IPS DF 4.7 (cell line): ENCODE results near the gene CCHCR1.
"Not testable (repeated sequence)": the region's sequence is repeated elsewhere in the genome, so short reads cannot be mapped to it uniquely, and the experiment has no call there.

ENCODE experiments used
- DNase-seq: peaks from one replicate; pipeline ENCODE4 v3.0.0-alpha.2; 2013; ENCODE audit warnings: low spot score; ENCODE audit errors: extremely low read depth

Gene CCHCR1

DNA sequence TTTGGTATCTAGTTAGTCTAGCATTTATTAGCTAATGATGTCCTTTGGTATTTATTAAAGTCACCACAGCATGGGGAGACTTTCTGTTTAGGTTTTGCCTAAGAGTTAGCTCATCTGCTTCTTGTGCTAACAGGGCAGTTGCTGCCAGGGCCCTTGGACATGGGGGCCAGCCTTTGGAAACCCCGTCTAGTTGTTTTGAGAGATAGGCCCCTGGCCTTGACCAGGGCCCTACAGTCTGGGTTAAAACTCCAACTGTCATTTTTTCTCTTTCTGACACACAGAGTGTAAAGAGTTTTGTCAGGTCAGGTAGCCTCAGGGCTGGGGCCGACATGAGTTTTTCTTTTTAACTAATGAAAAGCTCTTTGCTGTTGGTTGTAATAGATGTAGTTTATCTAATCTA, 25.7 kb upstream of the CCHCR1 start:
- DNase-seq: not testable (repeated sequence)

- no peak for DNase-seq
Measured at GRCh38 chr6:31180500-31180899, 22.9 kb upstream of the CCHCR1 start.

DNA sequence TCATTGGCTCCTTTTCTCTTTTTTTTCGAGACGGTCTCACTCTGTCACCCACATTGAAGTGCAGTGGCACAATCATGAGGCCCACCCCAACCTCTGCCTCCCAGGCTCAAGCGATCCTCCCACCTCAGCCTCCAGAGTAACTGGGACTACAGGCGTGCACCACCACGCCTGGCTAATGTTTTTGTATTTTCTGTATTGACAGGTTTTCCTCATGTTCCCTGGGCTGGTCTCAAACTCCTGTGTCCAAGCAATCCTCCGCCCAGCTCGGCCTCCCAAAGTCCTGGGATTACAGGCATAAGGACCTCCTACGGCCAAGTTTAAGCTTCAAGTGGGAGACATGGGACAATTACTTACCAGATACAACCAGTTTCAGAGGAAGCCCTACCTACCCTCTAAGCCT, 22.3 kb upstream of the CCHCR1 start:
- no peak for DNase-seq

DNA sequence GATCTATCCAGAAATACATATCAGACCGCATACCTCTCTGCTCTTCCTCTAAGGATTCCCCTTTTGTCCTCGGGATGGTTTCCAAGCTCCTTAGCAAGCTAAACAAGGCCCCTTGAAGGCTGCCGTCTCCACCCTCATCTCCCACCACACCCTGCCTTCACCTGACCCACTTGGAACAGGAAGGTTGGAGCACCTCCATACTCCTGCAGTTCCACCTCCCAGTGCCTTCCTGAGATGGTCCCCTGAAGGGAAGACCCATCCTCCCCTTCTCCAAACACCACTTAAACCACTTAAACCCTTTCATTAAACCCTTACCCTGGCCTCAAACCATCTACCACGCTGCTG, 21.4 kb upstream of the CCHCR1 start:
- DNase-seq: no peak

GRCh38 chr6:31178143-31179041, 20.8 kb upstream of the CCHCR1 start:
- DNase-seq: no peak

DNA sequence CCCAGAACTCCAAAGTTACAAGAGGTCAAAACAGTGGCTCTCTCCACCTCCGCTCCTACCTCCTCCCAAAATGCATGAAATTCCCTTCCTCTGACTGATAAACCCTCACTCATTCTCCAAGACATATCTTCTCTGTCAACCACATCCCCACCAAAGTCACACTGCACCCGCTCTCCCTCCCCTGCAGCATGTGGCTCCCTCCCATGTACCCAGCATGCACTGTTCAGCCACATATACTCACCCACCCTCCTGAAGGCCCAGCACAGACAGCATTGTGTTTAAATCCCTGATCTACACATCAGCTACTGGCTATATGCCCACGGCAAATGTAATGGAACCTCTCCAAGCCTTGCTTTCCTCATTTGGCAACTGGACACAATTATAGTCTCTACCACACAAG, 18.4 kb upstream of the CCHCR1 start:
- DNase-seq: no peak

DNA sequence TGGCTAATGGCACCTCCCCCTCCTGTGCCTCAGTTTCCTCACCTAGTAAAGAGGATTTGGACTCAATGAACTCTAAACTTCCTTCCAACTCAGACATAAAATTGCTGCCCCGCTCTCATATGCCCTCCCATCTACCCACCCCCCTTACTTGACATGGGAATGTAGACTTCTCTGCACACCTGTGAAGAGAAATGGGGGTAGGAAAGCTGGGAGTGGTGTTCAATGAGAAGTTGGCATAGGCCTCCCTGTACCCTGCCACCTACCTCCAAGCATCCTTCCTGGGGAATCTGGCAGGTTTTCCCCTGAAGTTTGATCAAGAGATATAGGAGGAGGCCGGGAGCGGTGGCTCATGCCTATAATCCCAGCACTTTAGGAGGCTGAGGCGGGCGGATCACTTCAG, 16.8 kb upstream of the CCHCR1 start:
- DNase-seq: no peak

- no peak for DNase-seq
Measured at GRCh38 chr6:31173406-31173805, 15.8 kb upstream of the CCHCR1 start.

DNA sequence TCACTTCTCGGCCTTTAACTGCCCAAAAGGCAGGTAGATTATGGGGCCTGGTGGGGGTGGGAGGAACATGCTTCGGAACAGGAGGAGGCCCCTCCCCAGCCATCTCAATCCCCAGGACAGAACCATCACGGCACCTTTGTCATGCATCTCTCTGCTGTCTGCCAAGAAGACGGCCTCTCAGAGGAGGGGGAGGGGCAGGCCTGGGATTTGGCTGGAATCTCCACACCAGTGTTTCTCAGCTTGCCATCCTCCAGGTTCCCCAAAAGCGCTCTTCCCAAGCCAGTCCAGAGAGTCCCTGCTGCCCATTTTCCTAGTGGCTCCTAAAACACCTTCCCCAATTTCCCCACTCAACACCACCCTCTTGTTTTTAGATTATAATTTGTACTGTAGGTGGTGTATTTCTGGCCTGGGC, 15.4 kb upstream of the CCHCR1 start:
- DNase-seq: peak; percentile 95

GRCh38 chr6:31171931-31172905, 14.6 kb upstream of the CCHCR1 start:
- peak; percentile 95 for DNase-seq

DNA sequence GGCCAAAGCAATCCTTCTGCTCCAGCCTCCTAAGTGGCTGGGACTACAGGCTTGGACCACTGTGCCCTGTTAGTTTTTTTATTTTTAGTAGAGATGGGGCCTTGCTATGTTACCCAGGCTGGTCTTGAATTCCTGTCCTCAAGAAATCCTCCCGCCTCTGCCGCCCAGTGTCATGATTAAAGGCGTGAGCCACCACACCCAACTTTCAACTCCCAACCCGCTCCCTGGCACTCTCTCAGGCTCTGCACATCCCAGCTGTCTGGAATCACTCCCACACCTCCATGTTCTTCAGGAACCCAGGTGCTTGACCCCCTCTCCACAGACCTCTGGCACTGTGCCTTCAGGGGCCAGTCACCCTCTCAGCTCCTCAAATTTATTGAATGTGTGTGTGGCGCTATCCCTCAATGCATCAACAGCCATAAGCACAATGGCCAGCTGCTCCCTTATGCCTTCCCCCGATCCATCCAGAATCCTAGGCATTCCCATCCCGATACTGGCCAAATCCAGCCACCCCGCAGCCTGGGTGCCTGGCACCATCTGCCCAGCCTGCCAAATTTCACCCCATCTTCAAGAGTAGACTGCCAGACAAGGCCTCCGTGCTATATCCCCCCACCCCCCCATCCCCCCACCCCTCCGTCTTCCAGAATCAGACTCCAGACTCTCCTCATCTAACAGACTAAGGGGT, 13.5 kb upstream of the CCHCR1 start:
- DNase-seq: no peak

DNA sequence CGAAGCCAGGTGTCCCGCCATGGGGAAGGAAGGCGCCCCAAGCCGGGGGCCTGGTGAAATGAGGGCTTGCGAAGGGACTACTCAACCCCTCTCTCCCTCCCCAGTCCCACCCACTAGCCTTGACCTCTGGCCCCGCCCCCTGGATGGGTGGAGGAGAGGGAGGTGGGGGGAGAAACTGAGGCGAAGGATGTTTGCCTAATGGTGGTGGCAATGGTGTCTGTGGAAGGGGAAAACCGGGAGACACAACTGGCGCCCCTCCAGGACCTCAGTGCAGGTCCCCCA, 12.9 kb upstream of the CCHCR1 start, which contains the start of gene POU5F1:
Gene POU5F1, minus strand, starts transcription at position 83 of the 282 bp plus-strand sequence. Its CDS starts 62 bp downstream, at position 21.
- no peak for DNase-seq

- not testable (repeated sequence) for DNase-seq
Measured at GRCh38 chr6:31169858-31170599, 12.4 kb upstream of the CCHCR1 start.

GRCh38 chr6:31169123-31169857, 11.7 kb upstream of the CCHCR1 start:
- no peak for DNase-seq

- DNase-seq: no peak
Measured at GRCh38 chr6:31168606-31169005, 11.0 kb upstream of the CCHCR1 start.

- DNase-seq: no peak
Measured at GRCh38 chr6:31165986-31166385, 8.4 kb upstream of the CCHCR1 start.

GRCh38 chr6:31165064-31165832, 7.6 kb upstream of the CCHCR1 start:
- not testable (repeated sequence) for DNase-seq

DNA sequence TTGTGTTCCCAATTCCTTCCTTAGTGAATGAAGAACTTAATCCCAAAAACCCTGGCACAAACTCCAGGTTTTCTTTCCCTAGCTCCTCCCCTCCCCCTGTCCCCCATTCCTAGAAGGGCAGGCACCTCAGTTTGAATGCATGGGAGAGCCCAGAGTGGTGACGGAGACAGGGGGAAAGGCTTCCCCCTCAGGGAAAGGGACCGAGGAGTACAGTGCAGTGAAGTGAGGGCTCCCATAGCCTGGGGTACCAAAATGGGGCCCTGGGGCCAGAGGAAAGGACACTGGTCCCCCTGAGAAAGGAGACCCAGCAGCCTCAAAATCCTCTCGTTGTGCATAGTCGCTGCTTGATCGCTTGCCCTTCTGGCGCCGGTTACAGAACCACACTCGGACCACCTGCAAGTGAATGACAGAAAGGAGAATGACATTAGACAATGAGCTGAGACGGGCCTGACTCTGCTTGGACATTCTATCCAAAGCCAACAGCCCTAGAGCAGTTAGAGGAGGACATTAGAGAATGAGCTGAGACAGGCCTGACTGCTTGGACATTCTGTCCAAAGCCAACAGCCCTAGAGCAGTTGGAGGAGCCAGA, 7.0 kb upstream of the CCHCR1 start:
- not testable (repeated sequence) for DNase-seq

GRCh38 chr6:31163922-31164321, 6.3 kb upstream of the CCHCR1 start:
- no peak for DNase-seq
